H7 (cell line): ENCODE results near the gene SPATA13. TPM values are rescaled to one million over a fixed set of nuclear protein-coding genes. Genes with fewer than 3 reads are reported as not detected.
"Not testable (repeated sequence)": the region's sequence is repeated elsewhere in the genome, so short reads cannot be mapped to it uniquely, and the experiment has no call there.

Experiments used
- DNase-seq: peaks from one replicate; pipeline ENCODE4 v3.0.0; 2012
- H3K27me3 ChIP-seq: 2 replicates; pipeline ENCODE4 v1.6.0; 2011; ENCODE audit warnings: mild to moderate bottlenecking, low read length; ENCODE audit not compliant: control insufficient read depth, insufficient read depth
- H3K36me3 ChIP-seq: replicated peaks from 2 replicates; pipeline ENCODE4 v1.5.1; 2011; ENCODE audit warnings: low read length; ENCODE audit not compliant: control insufficient read depth, insufficient read depth
- H3K4me3 ChIP-seq: 2 replicates; pipeline ENCODE4 v1.5.1; 2011; ENCODE audit warnings: low read depth, mild to moderate bottlenecking, control low read depth, low read length, moderate library complexity; ENCODE audit not compliant: insufficient read depth
- total RNA-seq: library from RNA; depleted of rRNA; stranded (reverse); fragments of >200 nt; shearing (Covaris generic); gene quantifications from 2 replicates; pipeline ENCODE4 v1.2.3, GENCODE V29; 2014

SPATA13 gene
- total RNA-seq, 1 experiment from 2014 or later: 14.8 TPM

DNA sequence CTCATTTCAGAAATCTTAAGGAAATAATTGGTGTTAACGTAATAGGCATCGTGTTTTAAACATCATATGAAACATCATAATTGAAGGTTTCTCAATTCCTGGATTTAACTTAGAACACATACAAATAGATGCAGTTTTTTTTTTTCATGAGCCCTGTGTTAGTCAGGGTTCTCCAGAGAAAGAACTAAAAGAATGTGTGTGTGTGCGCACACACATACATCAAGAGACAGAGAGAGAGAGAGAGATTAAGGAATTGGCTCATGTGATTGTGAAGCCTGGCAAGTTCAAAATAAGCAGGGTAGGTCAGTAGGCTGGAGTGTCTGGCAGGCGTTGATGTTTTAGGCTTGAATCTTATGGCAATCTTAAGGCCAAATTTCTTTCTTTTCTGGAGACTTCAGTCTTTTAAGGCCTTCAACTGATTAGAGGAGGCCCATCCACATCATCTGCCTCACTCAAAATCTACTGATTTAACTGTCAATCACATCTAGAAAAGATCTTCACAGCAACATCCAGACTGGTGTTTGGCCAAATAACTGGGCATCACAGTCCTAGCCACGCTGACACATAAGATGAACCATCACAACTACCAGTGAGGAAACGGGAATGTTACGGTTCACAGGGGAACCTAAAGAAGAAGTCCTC, 25.2 kb downstream of the SPATA13 start:
- Histone ChIP-seq H3K4me3 (no peak overlapping the region), H3K36me3 (no peaks in the 10 kb centered on the region), H3K27me3 (no peaks in the 10 kb centered on the region)
- DNase-seq: no peak

- Histone ChIP-seq H3K4me3 (no peak overlapping the region), H3K36me3 (no peaks in the 10 kb centered on the region), H3K27me3 (no peaks in the 10 kb centered on the region)
- DNase-seq: no peak
Observed at GRCh38 chr13:24187185-24187584, 26.7 kb downstream of the SPATA13 start.

- Histone ChIP-seq H3K36me3 (no peaks in the 10 kb centered on the region), H3K27me3 (no peaks in the 10 kb centered on the region), H3K4me3 (no peak overlapping the region)
- DNase-seq: no peak
Observed at GRCh38 chr13:24192057-24192810, 31.7 kb downstream of the SPATA13 start.

GRCh38 chr13:24192811-24193162, 32.3 kb downstream of the SPATA13 start:
- Histone ChIP-seq H3K36me3 (no peaks in the 10 kb centered on the region), H3K4me3 (no peak overlapping the region), H3K27me3 (no peaks in the 10 kb centered on the region)
- DNase-seq: no peak

DNA sequence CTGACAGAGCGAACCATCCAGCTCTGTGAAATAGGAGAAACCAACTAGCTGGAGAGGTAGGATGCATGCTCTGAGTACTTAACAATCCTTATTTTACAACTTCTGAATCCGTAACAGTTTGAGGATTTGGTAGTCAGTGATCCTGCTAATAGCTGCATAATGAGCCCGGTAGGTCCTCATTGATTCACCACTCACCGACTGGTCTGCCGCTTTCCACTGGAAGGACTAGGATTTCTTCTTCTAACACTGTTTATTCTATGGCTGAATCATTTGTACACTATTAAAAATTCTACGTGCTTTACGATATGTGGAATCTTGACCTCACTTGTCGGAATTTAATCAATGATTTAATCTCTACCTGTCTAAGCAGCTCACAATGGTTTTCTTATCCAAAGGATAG, 33.9 kb downstream of the SPATA13 start:
- no peak overlapping the region for H3K4me3 ChIP-seq
- DNase-seq: no peak
- no peaks in the 10 kb centered on the region for H3K27me3 ChIP-seq
- no peaks in the 10 kb centered on the region for H3K36me3 ChIP-seq

DNA sequence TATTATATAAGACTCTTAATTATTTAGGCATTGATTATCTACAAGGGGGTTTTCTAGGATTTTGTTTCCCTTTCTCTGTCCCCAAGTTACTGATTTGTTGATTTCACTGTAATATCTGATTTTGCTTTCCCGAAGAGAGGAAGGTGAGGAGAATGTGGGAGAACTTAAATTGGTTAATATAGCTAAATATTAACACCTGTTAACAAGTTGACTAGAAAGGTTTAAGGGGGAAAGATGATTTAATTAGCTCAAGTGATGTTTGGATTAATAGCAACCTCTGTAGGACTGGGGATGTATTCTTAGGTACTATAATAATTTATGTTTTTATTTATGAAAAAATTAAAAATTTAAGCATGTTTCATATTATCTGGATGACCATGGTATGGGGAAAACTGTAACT, 35.1 kb downstream of the SPATA13 start:
- no peak for DNase-seq
- H3K36me3 ChIP-seq: no peaks in the 10 kb centered on the region
- H3K4me3 ChIP-seq: no peak overlapping the region
- H3K27me3 ChIP-seq: no peaks in the 10 kb centered on the region

- no peaks in the 10 kb centered on the region for H3K36me3 ChIP-seq
- no peaks in the 10 kb centered on the region for H3K27me3 ChIP-seq
- no peak overlapping the region for H3K4me3 ChIP-seq
- no peak for DNase-seq
Observed at GRCh38 chr13:24196593-24197197, 36.2 kb downstream of the SPATA13 start.

DNA sequence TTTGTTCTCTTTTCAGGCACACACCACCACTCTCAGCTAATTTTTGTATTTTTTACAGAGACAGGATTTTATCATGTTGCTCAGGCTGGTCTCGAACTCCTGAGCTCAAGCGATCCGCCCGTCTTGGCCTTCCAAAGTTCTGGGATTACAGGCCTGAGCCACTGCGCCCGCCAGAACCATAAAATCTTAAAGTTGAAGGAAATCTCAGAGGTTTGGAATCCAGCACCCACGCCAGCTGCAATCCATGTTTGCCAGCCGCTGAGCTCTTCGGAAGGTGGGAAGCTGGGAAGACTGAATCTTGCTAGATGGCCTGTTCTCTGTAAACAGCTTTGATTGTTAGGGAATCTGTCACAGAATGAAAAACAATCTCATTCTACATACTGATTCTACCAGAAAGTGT, 38.5 kb downstream of the SPATA13 start:
- no peaks in the 10 kb centered on the region for H3K36me3 ChIP-seq
- no peaks in the 10 kb centered on the region for H3K27me3 ChIP-seq
- DNase-seq: no peak
- no peak overlapping the region for H3K4me3 ChIP-seq

- no peak overlapping the region for H3K4me3 ChIP-seq
- no peaks in the 10 kb centered on the region for H3K36me3 ChIP-seq
- no peaks in the 10 kb centered on the region for H3K27me3 ChIP-seq
- no peak for DNase-seq
Observed at GRCh38 chr13:24202215-24202614, 41.7 kb downstream of the SPATA13 start.

GRCh38 chr13:24203273-24203672, 42.8 kb downstream of the SPATA13 start:
- Histone ChIP-seq H3K27me3 (no peaks in the 10 kb centered on the region), H3K4me3 (no peak overlapping the region), H3K36me3 (no peaks in the 10 kb centered on the region)
- no peak for DNase-seq

GRCh38 chr13:24203811-24204210, 43.3 kb downstream of the SPATA13 start:
- Histone ChIP-seq H3K27me3 (no peaks in the 10 kb centered on the region), H3K36me3 (no peaks in the 10 kb centered on the region), H3K4me3 (no peak overlapping the region)
- DNase-seq: no peak

GRCh38 chr13:24205076-24205475, 44.6 kb downstream of the SPATA13 start:
- not testable (repeated sequence) for DNase-seq, H3K27me3 ChIP-seq, H3K36me3 ChIP-seq, H3K4me3 ChIP-seq

DNA sequence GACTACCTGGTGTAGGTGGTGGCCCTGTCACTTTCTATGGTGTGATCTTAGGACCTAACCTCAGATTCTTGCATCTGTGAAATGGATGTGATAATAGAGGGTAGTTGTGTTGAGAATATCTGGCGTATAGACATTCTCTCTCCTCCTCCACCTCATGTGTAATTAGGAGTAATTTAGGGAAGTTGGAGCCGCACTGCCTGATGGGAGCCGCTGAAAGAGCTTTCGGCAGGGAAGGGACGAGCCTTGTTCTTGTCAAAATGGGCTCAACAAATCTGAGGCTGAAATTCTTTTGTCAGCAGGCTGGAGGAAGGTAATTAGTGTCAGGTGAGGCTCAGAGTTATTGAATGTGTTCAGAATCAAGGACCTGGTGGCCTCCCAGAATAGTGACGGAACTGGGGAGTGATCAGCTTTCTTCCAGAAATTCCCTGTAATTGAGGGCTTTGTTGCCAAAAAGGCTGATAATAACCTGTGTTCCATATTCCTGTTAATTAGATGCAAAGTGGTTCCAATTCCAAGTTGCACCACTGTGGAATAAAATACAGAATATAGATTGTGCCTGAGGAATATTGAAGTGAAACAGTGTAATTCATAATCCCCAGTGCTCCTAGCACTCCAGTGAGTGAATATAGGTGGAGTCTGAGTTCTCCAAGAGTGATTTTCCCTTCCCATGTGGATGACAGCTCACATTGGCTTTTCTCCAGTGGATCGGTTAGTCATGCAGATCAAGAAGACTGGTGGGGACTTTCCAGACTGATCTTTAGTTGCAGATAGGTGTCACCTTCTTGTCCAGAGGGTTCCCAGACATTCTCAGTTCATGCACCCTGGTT, 47.5 kb downstream of the SPATA13 start:
- no peak overlapping the region for H3K4me3 ChIP-seq
- no peaks in the 10 kb centered on the region for H3K36me3 ChIP-seq
- DNase-seq: no peak
- no peaks in the 10 kb centered on the region for H3K27me3 ChIP-seq

GRCh38 chr13:24209138-24209537, 48.6 kb downstream of the SPATA13 start:
- no peak for DNase-seq
- Histone ChIP-seq H3K27me3 (no peaks in the 10 kb centered on the region), H3K36me3 (no peaks in the 10 kb centered on the region; the same call in 1 of the 2 replicates), H3K4me3 (no peak overlapping the region)
